GM19328 (cell line): ENCODE measurements around the gene CAPN2.

Source experiments
- ATAC-seq: cut with Tn5 transposase; IDR thresholded peaks from one replicate; pipeline ENCODE4 v1.9.1; 2021; ENCODE audit warnings: mild to moderate bottlenecking, moderate library complexity; ENCODE audit not compliant: unreplicated experiment

The CAPN2 gene

DNA sequence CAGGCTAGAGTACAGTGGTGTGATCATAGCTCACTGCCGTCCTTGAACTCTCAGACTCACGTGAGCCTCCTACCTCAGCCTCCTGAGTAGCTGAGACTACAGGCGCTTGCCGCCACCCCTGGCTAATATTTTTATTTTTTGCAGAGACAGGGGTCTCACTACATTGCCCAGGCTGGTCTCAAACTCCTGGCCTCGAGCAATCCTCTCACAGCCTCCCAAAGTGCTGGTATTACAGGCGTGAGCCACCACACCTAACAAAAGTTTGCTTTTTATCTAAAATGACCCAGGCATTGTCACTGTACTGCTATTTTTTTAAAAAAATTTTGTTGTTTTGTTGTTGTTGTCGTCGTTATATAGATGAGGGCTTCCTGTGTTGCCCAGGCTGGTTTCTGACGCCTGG, 46.4 kb downstream of the CAPN2 start:
- ATAC-seq: no peak

- no peak for ATAC-seq
These were observed 46.9 kb downstream of the CAPN2 start for GRCh38 chr1:223759273-223759672.

- no peak for ATAC-seq
These were observed 48.5 kb downstream of the CAPN2 start for GRCh38 chr1:223760833-223761232.

DNA sequence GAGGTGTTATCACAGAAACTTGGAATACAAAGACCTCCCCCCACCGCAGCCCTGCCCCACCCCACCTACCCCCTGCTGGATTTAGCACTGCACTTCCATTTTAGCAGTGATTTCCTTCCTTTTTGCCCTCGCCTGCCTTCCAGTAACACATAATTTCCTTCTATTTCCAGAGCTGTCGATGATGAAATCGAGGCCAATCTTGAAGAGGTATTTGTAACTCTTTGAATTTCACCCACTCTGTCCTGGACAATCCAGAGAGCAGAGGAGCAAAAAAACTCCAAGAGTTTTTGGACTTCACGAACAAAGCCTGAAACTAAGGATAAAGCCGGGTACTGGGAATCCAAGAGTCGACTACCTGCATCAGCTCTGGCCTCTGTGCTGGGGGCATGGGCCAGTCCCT, 49.1 kb downstream of the CAPN2 start:
- no peak for ATAC-seq

DNA sequence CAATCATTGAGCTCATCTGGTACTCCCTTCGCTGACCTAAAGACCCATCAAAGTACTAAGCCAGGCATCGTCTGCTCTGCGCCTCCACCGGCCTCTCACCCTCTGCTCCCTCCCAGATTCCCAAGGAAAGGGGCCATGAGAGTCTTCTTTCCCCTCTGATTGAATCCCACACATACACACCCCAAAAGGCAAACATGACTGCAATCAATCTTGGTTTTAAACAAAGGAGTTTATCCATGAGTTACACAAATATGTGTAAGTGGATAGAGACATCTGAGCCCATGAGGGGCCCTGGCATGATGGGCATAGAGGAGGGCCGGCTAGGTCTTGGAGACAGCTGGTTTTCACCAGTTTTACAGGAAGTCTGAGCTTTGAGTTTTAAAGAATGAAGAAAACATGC, 50.9 kb downstream of the CAPN2 start:
- no peak for ATAC-seq

GRCh38 chr1:223763881-223764280, 51.5 kb downstream of the CAPN2 start:
- ATAC-seq: no peak

DNA sequence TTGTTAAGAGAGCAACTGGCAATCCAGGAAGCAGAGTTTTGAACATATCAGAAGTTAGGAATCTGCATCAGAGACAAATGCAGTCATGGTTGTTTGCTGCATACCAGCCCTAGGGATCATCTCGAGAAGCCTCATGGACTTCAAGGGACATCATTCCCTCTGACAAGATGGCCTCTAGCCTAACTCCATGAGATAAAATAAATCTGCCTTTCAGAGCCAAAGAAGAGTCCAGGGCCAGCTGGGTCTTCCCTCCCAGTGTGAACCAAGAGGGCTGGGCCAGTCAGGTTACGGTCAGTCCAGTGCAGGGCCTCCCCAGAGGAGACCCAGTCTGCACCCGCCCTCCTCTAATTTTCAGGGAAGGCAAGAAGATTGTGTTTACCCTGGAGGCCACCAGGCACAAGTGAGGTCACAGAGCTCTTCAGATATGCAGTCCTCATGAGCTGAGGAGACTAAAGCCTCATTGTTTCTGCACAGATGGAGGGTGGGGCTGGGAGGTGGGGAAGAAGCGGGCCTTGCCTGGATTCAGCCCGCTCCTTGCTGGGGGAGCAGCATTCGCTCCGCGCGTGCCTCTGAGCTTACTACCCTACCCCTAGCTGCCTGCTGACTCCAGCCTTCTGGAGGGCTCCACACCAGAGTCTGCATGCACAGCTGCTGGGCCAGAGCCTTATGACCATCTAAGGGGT, 52.8 kb downstream of the CAPN2 start:
- no peak for ATAC-seq

GRCh38 chr1:223765719-223766340, 53.5 kb downstream of the CAPN2 start:
- ATAC-seq: no peak

DNA sequence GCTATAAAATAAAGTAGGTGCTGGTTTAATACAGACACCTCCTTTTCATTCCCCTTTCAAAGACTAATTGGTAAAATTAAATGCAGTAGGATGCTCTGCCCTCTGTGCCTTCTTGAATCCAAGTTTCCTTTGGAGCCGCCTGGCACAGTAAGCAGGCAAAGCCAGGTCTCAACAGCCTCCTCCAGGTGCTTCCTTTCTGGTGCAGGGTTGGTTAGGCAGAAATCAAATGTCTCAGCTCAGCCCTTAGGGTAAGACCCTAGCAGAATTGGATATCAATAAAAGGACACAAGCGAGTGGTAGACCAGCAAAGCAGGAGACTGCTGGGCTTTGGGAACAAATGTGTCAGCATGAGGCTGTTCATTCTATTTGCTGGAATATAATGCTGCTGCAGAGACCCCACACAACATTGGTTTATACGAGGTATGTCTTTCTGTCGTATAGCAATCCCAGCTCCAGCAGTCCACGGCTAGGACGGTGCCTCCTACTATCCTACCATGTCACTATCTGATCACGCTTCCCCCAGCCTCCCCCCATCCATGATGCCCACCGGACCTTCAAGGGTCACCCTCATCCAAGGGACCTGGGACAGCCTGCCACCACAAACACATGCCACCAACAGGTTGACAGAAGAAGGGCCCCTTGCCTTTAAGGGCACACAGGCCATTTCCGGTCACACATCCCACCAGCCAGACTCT, 58.4 kb downstream of the CAPN2 start:
- ATAC-seq: no peak

DNA sequence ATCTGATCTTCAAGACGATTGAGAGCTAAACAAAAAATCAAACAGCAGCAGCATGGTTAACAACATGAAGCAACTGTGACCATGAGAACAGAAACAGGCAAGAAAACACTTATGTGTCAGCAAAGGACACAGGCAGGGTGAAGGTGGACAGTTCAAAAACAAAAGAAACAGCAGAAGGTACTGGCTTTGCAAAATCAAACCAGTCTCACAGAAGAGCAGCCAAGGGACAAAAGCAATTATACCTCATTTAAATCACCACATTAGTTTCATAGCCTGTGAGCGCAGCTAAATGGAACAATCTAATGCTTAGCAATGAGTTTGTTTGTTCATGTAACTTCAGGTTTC, 59.1 kb downstream of the CAPN2 start:
- no peak for ATAC-seq

DNA sequence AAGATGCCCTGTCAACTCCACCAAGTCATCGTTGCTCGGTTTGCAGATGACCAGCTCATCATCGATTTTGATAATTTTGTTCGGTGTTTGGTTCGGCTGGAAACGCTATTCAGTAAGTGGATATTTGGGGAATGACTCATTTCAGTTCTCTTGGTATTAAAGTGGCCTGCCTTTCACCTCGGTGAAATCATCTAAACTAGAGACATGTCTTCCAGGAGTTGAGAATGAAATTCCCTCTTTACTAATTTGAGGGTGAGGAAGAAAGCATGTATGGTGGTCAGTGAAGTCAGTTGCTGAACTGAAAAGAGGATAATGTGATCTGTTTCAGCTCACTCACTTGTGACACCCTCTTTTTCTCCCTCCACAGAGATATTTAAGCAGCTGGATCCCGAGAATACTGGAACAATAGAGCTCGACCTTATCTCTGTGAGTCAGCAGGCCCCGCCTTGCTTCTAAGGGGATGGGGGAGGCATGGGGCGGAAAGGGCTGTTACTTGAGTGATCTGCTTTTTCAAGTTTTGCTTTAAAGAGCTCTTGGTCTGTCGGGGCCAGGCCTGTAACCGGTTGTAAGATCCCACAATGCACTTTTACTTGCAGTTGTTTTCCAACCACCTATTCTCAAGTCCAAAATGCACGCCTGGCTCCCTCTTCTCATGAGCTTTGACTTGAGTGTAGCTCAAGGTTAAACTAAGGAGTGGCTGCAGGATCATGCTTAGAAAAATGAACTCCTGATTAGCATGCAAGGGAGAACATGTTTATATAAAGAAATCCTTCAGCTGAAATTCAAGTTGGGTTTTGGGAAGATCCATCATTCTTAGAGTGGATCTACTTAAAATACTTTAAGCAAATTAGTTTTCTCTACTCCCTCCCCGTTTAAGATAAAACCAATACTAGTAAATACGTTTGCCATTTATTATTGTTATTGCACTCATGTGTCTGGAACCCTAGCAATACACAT, 59.8 kb downstream of the CAPN2 start:
- ATAC-seq: no peak

GRCh38 chr1:223772771-223773160, 60.4 kb downstream of the CAPN2 start:
- ATAC-seq: no peak

GRCh38 chr1:223774134-223774814, 61.9 kb downstream of the CAPN2 start:
- ATAC-seq: no peak

DNA sequence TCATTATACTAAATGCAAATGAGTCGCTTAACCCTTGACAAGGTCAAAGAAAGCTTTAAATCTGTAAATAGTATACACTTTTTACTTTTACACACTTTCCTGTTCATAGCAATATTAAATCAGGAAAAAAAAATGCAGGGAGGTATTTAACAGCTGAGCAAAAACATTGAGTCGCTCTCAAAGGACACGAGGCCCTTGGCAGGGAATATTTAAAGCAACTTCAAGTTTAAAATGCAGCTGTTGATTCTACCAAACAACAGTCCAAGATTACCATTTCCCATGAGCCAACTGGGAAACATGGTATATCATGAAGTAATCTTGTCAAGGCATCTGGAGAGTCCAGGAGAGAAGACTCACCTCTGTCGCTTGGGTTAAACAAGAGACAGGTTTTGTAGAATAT, 62.7 kb downstream of the CAPN2 start:
- no peak for ATAC-seq

DNA sequence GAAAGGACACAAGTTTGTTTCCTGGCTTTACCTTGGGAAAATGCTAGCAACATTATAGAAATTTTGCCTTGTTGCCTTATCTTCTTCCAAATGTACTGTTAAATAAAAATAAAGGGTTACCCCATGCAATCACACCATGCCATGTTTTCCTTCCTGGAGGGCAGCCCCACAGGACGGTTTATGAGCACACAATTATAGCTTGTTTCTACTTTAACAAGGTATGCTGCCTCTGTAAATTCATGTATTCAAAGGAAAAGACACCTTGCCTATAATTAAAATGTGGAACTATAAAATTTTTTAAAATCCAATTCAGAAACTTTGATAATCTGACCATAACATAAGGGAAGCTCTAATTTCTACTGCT, 63.4 kb downstream of the CAPN2 start:
- ATAC-seq: no peak

DNA sequence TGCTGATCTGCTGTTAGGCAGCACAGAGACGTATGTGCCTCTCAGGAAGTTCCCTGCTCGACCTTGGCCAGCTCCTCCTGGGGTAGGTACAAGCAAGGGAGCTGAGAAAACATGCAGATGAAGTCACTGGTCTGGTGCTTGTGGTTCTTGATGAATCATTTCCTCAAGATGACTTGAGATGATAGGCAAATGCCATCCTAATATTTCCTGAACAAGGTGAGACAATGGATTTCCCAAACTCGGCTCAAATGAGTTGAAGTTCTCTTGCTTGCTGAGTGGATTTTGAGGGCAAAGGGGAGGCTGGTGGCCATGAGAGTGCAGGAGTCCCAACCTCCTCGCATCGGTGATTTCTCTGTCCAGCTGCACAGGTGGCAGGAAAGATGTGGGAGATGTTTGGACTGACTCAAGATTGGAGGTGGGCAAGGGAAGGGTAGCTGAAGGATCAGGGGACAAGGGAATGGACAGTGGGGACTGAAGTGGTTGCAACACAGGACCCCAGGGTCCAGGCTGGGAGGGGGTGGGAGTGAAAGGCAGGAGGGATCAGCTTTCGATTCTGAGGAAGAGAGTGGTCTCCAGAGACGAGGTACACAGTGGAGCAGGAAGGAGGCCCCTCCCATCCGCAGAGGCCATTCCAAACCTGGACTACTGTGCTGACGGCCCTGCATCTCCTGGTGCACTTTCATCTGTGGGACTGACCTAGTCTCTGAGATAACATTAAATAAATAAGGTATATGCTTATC, 63.9 kb downstream of the CAPN2 start:
- no peak for ATAC-seq

GRCh38 chr1:223776826-223777454, 64.6 kb downstream of the CAPN2 start:
- no peak for ATAC-seq

DNA sequence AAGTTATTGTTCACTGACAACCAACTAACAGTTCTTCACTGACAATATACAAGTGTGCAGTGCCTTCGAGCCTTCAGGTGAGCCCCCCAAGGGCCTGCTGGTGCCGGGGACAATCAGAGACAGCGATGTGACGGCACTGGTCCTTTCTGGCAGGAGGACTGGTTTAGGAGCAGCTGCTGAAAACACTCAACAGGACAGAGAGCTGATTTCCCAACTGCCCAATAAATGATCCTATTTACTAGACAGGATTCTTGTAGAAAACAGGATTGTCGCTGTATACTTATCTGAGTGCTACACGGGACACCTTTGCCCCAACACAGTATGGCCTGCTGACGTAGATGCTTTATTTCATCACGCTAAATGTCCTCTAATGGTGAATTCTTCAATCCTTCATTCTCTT, 68.0 kb downstream of the CAPN2 start:
- ATAC-seq: no peak

GRCh38 chr1:223780949-223781348, 68.6 kb downstream of the CAPN2 start:
- ATAC-seq: no peak

- no peak for ATAC-seq
These were observed 71.3 kb downstream of the CAPN2 start for GRCh38 chr1:223783676-223784075.
